Fibroblast of mammary gland (primary cell): ENCODE results near the gene PANK3.
A peak's percentile ranks its signal among the peaks of the same experiment; 100 is the strongest.

Experiments
- DNase-seq: peaks from one replicate; pipeline ENCODE4 v3.0.0-alpha.2; 2010; ENCODE audit warnings: low read depth
- H3K4me3 ChIP-seq: 2 replicates; pipeline ENCODE4 v1.5.1; 2011; ENCODE audit warnings: low read depth, mild to moderate bottlenecking, low read length, moderate library complexity; ENCODE audit not compliant: control insufficient read depth
- TF ChIP-seq, protein P1 (sequence below): conservative IDR thresholded peaks from 2 replicates; pipeline ENCODE4 v1.5.1; 2011; ENCODE audit warnings: low read depth, low read length, inconsistent platforms; ENCODE audit not compliant: control insufficient read depth, insufficient read depth

PANK3 gene

DNA sequence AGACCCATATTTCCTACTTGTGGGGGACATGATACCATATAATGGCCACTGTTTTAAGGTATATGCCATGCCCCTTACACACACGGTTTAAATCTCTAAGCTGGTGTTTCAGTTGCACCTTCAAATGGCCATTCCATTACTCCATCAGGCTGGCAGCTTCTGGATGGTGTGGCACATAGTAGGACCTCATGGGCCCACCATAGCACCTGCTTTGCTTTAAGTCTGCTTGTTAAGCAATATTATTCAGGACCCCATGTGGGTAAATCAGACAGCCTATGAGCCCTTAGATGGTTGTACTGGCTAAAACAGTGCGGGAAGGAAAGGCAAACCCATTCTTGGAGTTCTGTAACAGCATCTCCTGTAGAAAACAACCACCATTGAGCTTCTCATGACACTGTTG is 27.4 kb upstream of the PANK3 start:
- TF ChIP-seq, protein P1, sequence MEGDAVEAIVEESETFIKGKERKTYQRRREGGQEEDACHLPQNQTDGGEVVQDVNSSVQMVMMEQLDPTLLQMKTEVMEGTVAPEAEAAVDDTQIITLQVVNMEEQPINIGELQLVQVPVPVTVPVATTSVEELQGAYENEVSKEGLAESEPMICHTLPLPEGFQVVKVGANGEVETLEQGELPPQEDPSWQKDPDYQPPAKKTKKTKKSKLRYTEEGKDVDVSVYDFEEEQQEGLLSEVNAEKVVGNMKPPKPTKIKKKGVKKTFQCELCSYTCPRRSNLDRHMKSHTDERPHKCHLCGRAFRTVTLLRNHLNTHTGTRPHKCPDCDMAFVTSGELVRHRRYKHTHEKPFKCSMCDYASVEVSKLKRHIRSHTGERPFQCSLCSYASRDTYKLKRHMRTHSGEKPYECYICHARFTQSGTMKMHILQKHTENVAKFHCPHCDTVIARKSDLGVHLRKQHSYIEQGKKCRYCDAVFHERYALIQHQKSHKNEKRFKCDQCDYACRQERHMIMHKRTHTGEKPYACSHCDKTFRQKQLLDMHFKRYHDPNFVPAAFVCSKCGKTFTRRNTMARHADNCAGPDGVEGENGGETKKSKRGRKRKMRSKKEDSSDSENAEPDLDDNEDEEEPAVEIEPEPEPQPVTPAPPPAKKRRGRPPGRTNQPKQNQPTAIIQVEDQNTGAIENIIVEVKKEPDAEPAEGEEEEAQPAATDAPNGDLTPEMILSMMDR = no peak
- DNase-seq = no peak
- H3K4me3 ChIP-seq = no peak overlapping the region

DNA sequence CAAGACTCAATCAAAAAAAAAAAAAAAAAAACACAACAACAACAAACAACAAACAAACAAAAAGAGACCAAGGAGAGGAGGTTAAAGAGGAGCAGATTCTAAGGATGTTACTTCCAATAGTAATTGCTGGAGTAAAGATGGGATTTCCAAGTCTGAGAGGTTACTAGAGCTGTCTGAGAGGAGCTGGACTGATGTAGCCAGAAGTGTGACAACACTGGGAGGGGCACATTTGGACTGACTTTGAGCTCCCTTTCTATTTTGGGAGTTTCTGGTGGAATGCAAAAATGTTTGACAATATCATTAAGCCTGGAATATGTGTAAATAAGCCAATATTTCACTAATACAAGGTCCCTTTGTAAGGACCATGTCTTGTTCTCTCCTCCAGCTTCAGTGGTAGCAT is 25.3 kb upstream of the PANK3 start:
- TF ChIP-seq, protein P1 = no peak
- DNase-seq = no peak
- H3K4me3 ChIP-seq = no peak overlapping the region

DNA sequence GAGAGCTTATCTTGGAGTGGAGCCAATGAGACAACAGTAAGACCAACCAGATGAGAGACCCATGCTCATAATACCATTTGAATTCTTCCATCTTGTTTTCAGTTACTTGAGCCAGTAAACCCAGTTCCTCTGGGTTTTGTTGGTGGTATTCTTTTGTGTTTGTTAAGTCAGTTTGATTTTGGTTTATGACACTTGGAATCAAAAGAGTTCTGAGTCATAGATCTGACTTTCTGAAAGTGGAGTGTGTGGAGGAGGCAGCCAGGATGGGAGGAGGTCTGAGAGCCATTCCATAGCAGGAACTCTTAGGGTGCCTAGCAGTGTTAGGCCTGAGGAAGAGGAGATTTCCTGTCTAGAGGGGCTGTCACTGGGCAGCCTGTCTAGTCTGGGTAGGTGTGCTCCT is 24.6 kb upstream of the PANK3 start:
- peak; percentile 56 for DNase-seq
- H3K4me3 ChIP-seq = no peak overlapping the region
- TF ChIP-seq, protein P1 = no peak

DNA sequence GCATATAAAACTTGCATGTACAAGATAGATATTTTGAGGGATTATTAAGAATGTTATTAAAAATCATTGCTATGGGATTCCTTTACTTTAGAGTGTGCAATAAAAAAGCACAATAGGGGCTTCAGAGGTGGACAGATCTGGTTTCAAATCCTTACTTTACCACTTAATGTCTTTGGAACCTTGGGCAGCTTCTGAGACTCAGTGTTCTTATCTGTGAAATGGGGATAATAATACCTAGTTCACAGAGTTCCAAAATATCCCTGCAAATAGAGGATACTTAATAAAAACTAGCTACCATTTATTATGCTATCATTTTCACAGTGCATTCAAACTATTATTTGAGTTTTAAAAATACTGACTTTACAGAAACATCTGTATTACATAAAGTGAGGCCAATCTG is 23.3 kb upstream of the PANK3 start:
- H3K4me3 ChIP-seq = no peak overlapping the region
- TF ChIP-seq, protein P1 = no peak
- no peak for DNase-seq

DNA sequence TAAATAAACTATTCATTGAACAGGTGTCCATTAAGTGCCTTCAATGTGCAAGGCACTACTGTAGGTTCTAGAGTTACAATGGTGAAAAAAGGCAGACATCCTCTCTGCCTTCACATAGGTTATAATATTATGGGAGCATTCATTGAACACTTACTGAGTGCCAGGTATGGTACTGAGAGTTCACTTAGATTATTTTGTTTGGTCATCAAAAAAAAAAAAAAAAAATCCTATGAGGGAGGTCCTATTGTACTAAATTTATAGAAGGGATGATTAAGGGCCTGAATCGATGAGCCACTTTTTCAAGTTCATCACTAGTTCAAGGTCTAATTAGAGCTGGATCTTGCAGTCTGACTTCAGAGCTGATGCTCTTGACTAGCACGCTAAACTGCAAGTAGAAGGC is 22.8 kb upstream of the PANK3 start:
- TF ChIP-seq, protein P1 = no peak
- DNase-seq = no peak
- H3K4me3 ChIP-seq = no peak overlapping the region

DNA sequence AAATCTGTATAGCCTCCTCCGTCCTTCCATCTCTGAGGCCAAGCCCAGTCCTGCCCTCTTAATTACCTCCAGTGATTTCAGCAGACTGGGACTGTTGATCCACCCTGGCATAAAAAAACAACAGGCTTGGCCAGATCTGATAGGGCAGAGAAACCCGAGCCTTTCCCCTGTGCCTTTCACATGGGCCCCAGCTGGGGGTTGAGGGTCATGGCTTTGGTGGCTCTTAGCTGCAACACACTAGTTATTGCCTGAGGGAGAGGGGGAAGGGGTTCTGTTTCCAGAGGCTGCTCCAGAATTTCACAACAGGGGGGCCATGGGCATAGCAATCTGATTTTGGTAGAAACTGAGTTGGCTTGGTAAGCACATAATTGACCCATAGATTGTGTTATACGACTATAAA is 21.2 kb upstream of the PANK3 start:
- DNase-seq = no peak
- TF ChIP-seq, protein P1 = no peak
- H3K4me3 ChIP-seq = no peak overlapping the region

DNA sequence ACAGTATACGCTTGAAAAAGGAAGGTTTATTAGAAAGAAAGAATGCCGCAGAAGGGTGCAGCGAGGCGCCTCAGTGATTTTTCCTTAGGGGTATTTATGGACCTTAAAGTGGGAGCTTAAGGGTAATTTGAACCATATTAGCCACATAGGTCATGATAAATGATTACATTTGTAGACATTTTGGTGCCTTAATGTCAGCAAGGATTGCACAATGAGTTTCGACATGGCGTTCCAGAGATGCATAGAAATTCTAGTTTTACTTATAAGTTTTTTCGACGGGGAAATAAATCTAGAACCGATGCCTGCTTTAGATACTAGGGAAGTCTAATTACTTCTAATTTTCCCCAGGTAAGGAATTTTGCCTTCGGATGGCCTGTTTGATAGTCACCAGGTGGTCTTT is 20.7 kb upstream of the PANK3 start:
- TF ChIP-seq, protein P1 = no peak
- no peak overlapping the region for H3K4me3 ChIP-seq
- DNase-seq = no peak
